ENCODE results near the gene PCDH19.

DNA sequence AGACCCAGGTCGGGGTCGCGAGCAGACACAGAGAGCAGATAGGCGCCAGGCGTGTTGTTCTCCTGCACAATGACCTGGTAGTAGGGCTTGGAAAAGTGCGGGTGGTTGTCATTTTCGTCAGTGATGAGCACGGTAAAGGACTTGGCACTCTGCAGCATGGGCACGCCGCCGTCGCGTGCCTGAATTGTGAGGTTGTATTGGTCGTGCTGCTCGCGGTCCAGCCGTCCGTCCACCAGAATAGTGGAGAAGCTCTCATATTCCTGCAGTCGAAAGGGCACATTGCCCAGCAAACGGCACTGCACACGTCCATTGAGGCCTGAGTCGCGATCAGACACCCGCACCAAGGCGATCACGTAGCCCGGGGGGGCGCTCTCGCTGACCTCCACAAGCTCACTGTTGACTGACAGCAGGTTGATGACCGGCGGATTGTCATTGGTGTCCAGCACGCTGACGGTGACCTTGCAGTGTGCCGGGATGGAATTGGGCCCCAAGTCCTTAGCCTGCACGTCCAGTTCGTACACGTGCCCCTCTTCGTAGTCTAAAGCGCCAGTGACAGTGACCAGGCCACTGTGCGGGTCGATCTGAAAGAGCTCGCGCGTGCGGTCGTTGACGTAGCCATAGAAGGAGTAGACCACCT lies 2.8 kb downstream of the PCDH19 start:
- TF ChIP-seq, protein P1, sequence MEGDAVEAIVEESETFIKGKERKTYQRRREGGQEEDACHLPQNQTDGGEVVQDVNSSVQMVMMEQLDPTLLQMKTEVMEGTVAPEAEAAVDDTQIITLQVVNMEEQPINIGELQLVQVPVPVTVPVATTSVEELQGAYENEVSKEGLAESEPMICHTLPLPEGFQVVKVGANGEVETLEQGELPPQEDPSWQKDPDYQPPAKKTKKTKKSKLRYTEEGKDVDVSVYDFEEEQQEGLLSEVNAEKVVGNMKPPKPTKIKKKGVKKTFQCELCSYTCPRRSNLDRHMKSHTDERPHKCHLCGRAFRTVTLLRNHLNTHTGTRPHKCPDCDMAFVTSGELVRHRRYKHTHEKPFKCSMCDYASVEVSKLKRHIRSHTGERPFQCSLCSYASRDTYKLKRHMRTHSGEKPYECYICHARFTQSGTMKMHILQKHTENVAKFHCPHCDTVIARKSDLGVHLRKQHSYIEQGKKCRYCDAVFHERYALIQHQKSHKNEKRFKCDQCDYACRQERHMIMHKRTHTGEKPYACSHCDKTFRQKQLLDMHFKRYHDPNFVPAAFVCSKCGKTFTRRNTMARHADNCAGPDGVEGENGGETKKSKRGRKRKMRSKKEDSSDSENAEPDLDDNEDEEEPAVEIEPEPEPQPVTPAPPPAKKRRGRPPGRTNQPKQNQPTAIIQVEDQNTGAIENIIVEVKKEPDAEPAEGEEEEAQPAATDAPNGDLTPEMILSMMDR (IDR thresholded peaks at IDR 0.05; ENCODE audit: low read depth, low read length), result no peak
- TF ChIP-seq, protein P2, sequence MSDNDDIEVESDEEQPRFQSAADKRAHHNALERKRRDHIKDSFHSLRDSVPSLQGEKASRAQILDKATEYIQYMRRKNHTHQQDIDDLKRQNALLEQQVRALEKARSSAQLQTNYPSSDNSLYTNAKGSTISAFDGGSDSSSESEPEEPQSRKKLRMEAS (IDR thresholded peaks at IDR 0.05; ENCODE audit: low read depth, low read length), result no peak
